ENCODE data around the gene TMPRSS12. TPM values are rescaled to one million over a fixed set of nuclear protein-coding genes. Genes with fewer than 3 reads are reported as not detected.
"Not testable (repeated sequence)": the region's sequence is repeated elsewhere in the genome, so short reads cannot be mapped to it uniquely, and the experiment has no call there.

The TMPRSS12 gene
- total RNA-seq, 1 experiment from 2014 or later = not detected

DNA sequence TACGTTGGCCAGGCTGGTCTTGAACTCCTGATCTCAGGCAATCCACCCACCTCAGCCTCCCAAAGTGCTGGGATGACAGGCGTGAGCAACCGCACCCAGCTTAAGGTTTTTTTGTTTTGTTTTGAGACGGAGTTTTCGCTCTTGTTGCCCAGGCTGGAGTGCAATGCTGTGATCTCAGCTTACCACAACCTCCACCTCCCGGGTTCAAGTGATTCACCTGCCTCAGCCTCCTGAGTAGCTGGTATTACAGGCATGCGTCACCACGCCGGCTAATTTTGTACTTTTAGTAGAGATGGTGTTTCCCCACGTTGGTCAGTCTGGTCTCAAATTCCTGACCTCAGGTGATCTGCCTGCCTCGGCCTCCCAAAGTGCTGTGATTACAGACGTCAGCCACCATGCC, 87.8 kb downstream of the TMPRSS12 start:
- H4K20me1 ChIP-seq (ENCODE audit: insufficient read depth, low read depth, low read length); H3K4me2 ChIP-seq (ENCODE audit: low read depth, low read length, poor library complexity, severe bottlenecking); H3K9me3 ChIP-seq (ENCODE audit: low read length); H3K9ac ChIP-seq (ENCODE audit: low read length); H3K27ac ChIP-seq (ENCODE audit: low read length); H2AFZ ChIP-seq (ENCODE audit: low read length); H3K9me2 ChIP-seq (replicated peaks; ENCODE audit: insufficient read depth, low read length); H3K4me3 ChIP-seq (ENCODE audit: low read length); DNase-seq; H3K27me3 ChIP-seq (ENCODE audit: low read length): not testable (repeated sequence)
- peaks cover 78% of the 10 kb centered on the region for H3K4me1 ChIP-seq (ENCODE audit: low read length)
- H3K36me3 ChIP-seq (ENCODE audit: insufficient read depth, low read length) = peaks cover 23% of the 10 kb centered on the region; the same call in 1 of the 2 replicates
- H3K79me2 ChIP-seq (ENCODE audit: low read length) = peaks cover 45% of the 10 kb centered on the region

- Histone ChIP-seq H2AFZ (ENCODE audit: low read length) (no peak overlapping the region), H3K27ac (ENCODE audit: low read length) (peak overlapping the region; percentile 89), H3K4me3 (ENCODE audit: low read length) (no peak overlapping the region), H3K79me2 (ENCODE audit: low read length) (peaks cover 22% of the 10 kb centered on the region), H3K4me1 (ENCODE audit: low read length) (peaks cover 77% of the 10 kb centered on the region), H3K36me3 (ENCODE audit: insufficient read depth, low read length) (peaks cover 24% of the 10 kb centered on the region), H3K9me2 (replicated peaks; ENCODE audit: insufficient read depth, low read length) (no peaks in the 10 kb centered on the region), H3K9me3 (ENCODE audit: low read length) (peaks cover 6% of the 10 kb centered on the region; the same call in 1 of the 2 replicates), H3K9ac (ENCODE audit: low read length) (no peak overlapping the region), H4K20me1 (ENCODE audit: insufficient read depth, low read depth, low read length) (no peaks in the 10 kb centered on the region), H3K27me3 (ENCODE audit: low read length) (no peaks in the 10 kb centered on the region), H3K4me2 (ENCODE audit: low read depth, low read length, poor library complexity, severe bottlenecking) (peak overlapping the region; percentile 7)
- no peak for DNase-seq
Measured at GRCh38 chr12:50932787-50933280, 90.1 kb downstream of the TMPRSS12 start.

GRCh38 chr12:50933459-50934124, 90.9 kb downstream of the TMPRSS12 start:
- H3K27me3 ChIP-seq (ENCODE audit: low read length) = no peaks in the 10 kb centered on the region
- H3K27ac ChIP-seq (ENCODE audit: low read length) = peak overlapping the region; percentile 89
- peaks cover 14% of the 10 kb centered on the region for H3K79me2 ChIP-seq (ENCODE audit: low read length)
- no peaks in the 10 kb centered on the region for H4K20me1 ChIP-seq (ENCODE audit: insufficient read depth, low read depth, low read length)
- H3K9ac ChIP-seq (ENCODE audit: low read length) = peak overlapping the region; percentile 32
- peak; percentile 57 for DNase-seq
- no peak overlapping the region for H2AFZ ChIP-seq (ENCODE audit: low read length)
- H3K4me3 ChIP-seq (ENCODE audit: low read length) = no peak overlapping the region
- H3K4me2 ChIP-seq (ENCODE audit: low read depth, low read length, poor library complexity, severe bottlenecking) = peak overlapping the region; percentile 15
- H3K9me2 ChIP-seq (replicated peaks; ENCODE audit: insufficient read depth, low read length) = no peaks in the 10 kb centered on the region
- peaks cover 70% of the 10 kb centered on the region for H3K4me1 ChIP-seq (ENCODE audit: low read length)
- peaks cover 24% of the 10 kb centered on the region for H3K36me3 ChIP-seq (ENCODE audit: insufficient read depth, low read length)
- H3K9me3 ChIP-seq (ENCODE audit: low read length) = peaks cover 6% of the 10 kb centered on the region; the same call in 1 of the 2 replicates

DNA sequence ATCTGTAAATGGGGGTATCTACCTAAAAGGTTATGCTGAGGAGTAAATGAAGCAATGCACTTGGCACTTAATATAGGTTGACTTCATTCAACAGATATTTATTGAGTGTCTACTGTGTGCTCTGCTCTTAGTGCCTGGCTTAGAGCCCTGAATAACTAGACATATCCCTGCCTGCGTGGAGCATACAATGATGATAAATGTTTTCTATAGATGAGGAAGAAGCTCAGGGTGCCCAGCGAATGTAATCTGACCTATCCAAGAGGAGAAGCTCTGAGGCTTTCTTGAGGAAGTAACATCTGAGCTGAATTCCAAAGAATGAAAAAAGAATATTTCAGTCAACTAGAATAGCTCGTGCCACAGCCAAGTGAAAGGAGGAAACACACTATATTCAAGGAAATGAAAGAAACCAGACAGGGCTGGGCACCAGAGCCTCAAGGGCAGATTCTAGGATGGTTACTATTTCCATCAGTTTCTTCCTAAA, 91.7 kb downstream of the TMPRSS12 start:
- DNase-seq = no peak
- Histone ChIP-seq H4K20me1 (ENCODE audit: insufficient read depth, low read depth, low read length) (no peaks in the 10 kb centered on the region), H3K9ac (ENCODE audit: low read length) (peak overlapping the region; percentile 32; the same call in 1 of the 2 replicates), H3K9me2 (replicated peaks; ENCODE audit: insufficient read depth, low read length) (no peaks in the 10 kb centered on the region), H3K4me1 (ENCODE audit: low read length) (peaks cover 70% of the 10 kb centered on the region), H3K36me3 (ENCODE audit: insufficient read depth, low read length) (peaks cover 24% of the 10 kb centered on the region), H3K9me3 (ENCODE audit: low read length) (peaks cover 6% of the 10 kb centered on the region; the same call in 1 of the 2 replicates), H3K4me2 (ENCODE audit: low read depth, low read length, poor library complexity, severe bottlenecking) (peak overlapping the region; percentile 15), H3K27me3 (ENCODE audit: low read length) (no peaks in the 10 kb centered on the region), H3K27ac (ENCODE audit: low read length) (peak overlapping the region; percentile 89), H3K4me3 (ENCODE audit: low read length) (peak overlapping the region; percentile 21; the same call in 1 of the 2 replicates), H3K79me2 (ENCODE audit: low read length) (peaks cover 6% of the 10 kb centered on the region), H2AFZ (ENCODE audit: low read length) (no peak overlapping the region)

GRCh38 chr12:50934981-50935807, 92.5 kb downstream of the TMPRSS12 start:
- no peaks in the 10 kb centered on the region for H3K9me2 ChIP-seq (replicated peaks; ENCODE audit: insufficient read depth, low read length)
- H3K79me2 ChIP-seq (ENCODE audit: low read length) = no peaks in the 10 kb centered on the region
- peaks cover 17% of the 10 kb centered on the region for H3K36me3 ChIP-seq (ENCODE audit: insufficient read depth, low read length)
- H3K27ac ChIP-seq (ENCODE audit: low read length) = peak overlapping the region; percentile 89
- H3K9me3 ChIP-seq (ENCODE audit: low read length) = peaks cover 6% of the 10 kb centered on the region; the same call in 1 of the 2 replicates
- peak overlapping the region; percentile 32; the same call in 1 of the 2 replicates for H3K9ac ChIP-seq (ENCODE audit: low read length)
- H3K4me2 ChIP-seq (ENCODE audit: low read depth, low read length, poor library complexity, severe bottlenecking) = peak overlapping the region; percentile 15
- no peak for DNase-seq
- H3K27me3 ChIP-seq (ENCODE audit: low read length) = no peaks in the 10 kb centered on the region
- no peaks in the 10 kb centered on the region for H4K20me1 ChIP-seq (ENCODE audit: insufficient read depth, low read depth, low read length)
- peak overlapping the region; percentile 43; the same call in 1 of the 2 replicates for H2AFZ ChIP-seq (ENCODE audit: low read length)
- H3K4me1 ChIP-seq (ENCODE audit: low read length) = peaks cover 71% of the 10 kb centered on the region
- H3K4me3 ChIP-seq (ENCODE audit: low read length) = peak overlapping the region; percentile 21; the same call in 1 of the 2 replicates

DNA sequence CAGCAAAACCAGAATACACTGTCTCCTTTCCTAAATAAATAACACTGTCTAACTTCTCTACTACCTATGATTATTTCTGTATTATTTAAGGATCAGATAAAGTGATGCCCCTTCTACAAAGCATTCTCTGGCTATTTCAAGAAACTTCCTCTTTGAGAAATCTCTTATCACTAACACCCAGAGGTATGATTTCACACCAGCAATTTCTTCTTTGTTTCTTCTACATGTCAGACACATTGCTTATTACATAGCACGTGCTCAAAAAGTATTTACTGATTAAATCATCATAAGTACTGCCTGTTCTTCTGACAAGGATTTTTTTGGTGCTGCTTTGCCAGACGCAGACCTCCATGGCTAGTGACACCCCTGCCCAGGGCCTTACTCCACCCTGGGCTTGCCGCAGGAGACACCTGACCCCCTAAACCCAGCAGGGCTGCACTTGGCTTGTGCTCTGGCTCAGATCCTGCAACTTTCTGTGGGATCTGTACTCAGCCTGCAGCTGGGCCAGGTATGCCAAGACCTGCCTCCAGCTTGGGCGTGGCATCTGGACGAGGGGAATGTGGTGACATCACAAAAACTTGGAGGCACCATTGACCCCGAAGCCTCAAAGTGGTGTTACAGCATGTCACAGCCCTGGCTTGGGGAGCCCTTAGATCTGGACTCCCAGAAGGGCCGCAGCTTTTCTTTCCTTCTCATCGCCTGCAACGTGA, 94.2 kb downstream of the TMPRSS12 start:
- Histone ChIP-seq H3K4me1 (ENCODE audit: low read length) (peaks cover 80% of the 10 kb centered on the region), H3K9me3 (ENCODE audit: low read length) (peaks cover 6% of the 10 kb centered on the region; the same call in 1 of the 2 replicates), H3K79me2 (ENCODE audit: low read length) (no peaks in the 10 kb centered on the region), H2AFZ (ENCODE audit: low read length) (no peak overlapping the region), H3K9ac (ENCODE audit: low read length) (no peak overlapping the region), H4K20me1 (ENCODE audit: insufficient read depth, low read depth, low read length) (no peaks in the 10 kb centered on the region), H3K9me2 (replicated peaks; ENCODE audit: insufficient read depth, low read length) (no peaks in the 10 kb centered on the region), H3K4me2 (ENCODE audit: low read depth, low read length, poor library complexity, severe bottlenecking) (no peak overlapping the region), H3K27me3 (ENCODE audit: low read length) (no peaks in the 10 kb centered on the region), H3K4me3 (ENCODE audit: low read length) (no peak overlapping the region), H3K36me3 (ENCODE audit: insufficient read depth, low read length) (peaks cover 11% of the 10 kb centered on the region; the same call in 1 of the 2 replicates), H3K27ac (ENCODE audit: low read length) (peak overlapping the region; percentile 79)
- DNase-seq = no peak

Data from Karpas-422 (cell line).